Naive thymus-derived CD4-positive, alpha-beta T cell (primary cell): ENCODE measurements around the gene ARL4C. TPM values are rescaled to one million over a fixed set of nuclear protein-coding genes. Genes with fewer than 3 reads are reported as not detected.

Experiments
- ATAC-seq: fragments of 150-1000 bp; cut with Tn5 transposase; 2 replicates; pipeline ENCODE4 v1.10.0; 2021; ENCODE audit warnings: mild to moderate bottlenecking, moderate library complexity
- CTCF ChIA-PET: fragments of 350-600 bp; sonication (Branson Sonifier 250); formaldehyde crosslinking; loops from one replicate; lab custom pipeline; 2021; ENCODE audit warnings: antibody characterized with exemption; lab: Charles Lee
- POLR2A ChIA-PET: fragments of 350-600 bp; sonication (Branson Sonifier 250); formaldehyde crosslinking; loops from one replicate; lab custom pipeline; 2021; ENCODE audit warnings: antibody characterized with exemption, inconsistent platforms; lab: Charles Lee
- DNase-seq, 9 donors: peaks; one replicate each; pipeline versions ENCODE4 v3.0.0 to v3.0.0-alpha.2; 2020 to 2022; ENCODE audit warnings: mixed read lengths in 1 of 9
- H3K27ac ChIP-seq: one replicate; pipeline ENCODE4 v1.7.0; 2013; ENCODE audit warnings: mild to moderate bottlenecking, low read depth, low read length, moderate library complexity
- H3K27me3 ChIP-seq, 2 donors: one replicate each; pipeline ENCODE4 v1.7.0; 2013; ENCODE audit warnings: low read length in 2 of 2, mild to moderate bottlenecking in 2 of 2, moderate library complexity in 2 of 2; ENCODE audit not compliant: control insufficient read depth in 2 of 2, insufficient read depth in 2 of 2
- H3K36me3 ChIP-seq, 3 experiments: 1 replicate in 2 of 3; 2 replicates in 1 of 3; pipeline ENCODE4 v1.7.0; 2013; ENCODE audit warnings: low read length in 3 of 3, mild to moderate bottlenecking in 3 of 3, moderate library complexity in 1 of 3; ENCODE audit not compliant: insufficient read depth in 3 of 3, control insufficient read depth in 2 of 3
- H3K4me1 ChIP-seq, 2 donors: one replicate each; pipeline ENCODE4 v1.7.0; 2013; ENCODE audit warnings: low read length in 2 of 2, mild to moderate bottlenecking in 2 of 2, moderate library complexity in 1 of 2; ENCODE audit not compliant: control insufficient read depth in 2 of 2, insufficient read depth in 2 of 2
- H3K4me3 ChIP-seq: 2 replicates; pipeline ENCODE4 v1.7.0; 2013; ENCODE audit warnings: mild to moderate bottlenecking, low read length
- H3K9me3 ChIP-seq, 3 experiments: 1 replicate in 2 of 3; 2 replicates in 1 of 3; pipeline ENCODE4 v1.7.0; 2013; ENCODE audit warnings: low read length in 3 of 3; ENCODE audit not compliant: control insufficient read depth in 2 of 3
- H3K27ac Mint-ChIP-seq, 9 donors: one replicate each; pipeline ENCODE4 v1.8.0; 2020 to 2022; ENCODE audit warnings: mixed read lengths in 9 of 9, mild to moderate bottlenecking in 8 of 9, moderate library complexity in 5 of 9, inconsistent platforms in 2 of 9
- H3K27me3 Mint-ChIP-seq, 5 donors: one replicate each; pipeline ENCODE4 v1.8.0; 2021 to 2022; ENCODE audit warnings: mixed read lengths in 5 of 5, mild to moderate bottlenecking in 1 of 5
- H3K36me3 Mint-ChIP-seq, 5 donors: one replicate each; pipeline ENCODE4 v1.8.0; 2020 to 2022; ENCODE audit warnings: mixed read lengths in 5 of 5, mild to moderate bottlenecking in 3 of 5, inconsistent platforms in 1 of 5
- H3K4me1 Mint-ChIP-seq, 7 donors: one replicate each; pipeline ENCODE4 v1.8.0; 2020 to 2022; ENCODE audit warnings: mixed read lengths in 7 of 7, mild to moderate bottlenecking in 3 of 7, inconsistent platforms in 1 of 7
- H3K4me3 Mint-ChIP-seq, 10 donors: one replicate each; pipeline ENCODE4 v1.8.0; 2020 to 2022; ENCODE audit warnings: mild to moderate bottlenecking in 10 of 10, mixed read lengths in 10 of 10, moderate library complexity in 6 of 10, inconsistent platforms in 2 of 10
- H3K9me3 Mint-ChIP-seq, 11 donors: one replicate each; pipeline ENCODE4 v1.8.0; 2020 to 2022; ENCODE audit warnings: mixed read lengths in 11 of 11, mild to moderate bottlenecking in 4 of 11, inconsistent platforms in 1 of 11, moderate library complexity in 1 of 11
- intact Hi-C, 2 donors: fragments of 100-400 bp; cut with micrococcal nuclease; formaldehyde crosslinking; loops; one replicate each; pipeline ENCODE4 v1.15.1; 2023
- polyA plus RNA-seq, 2 donors: library from polyadenylated mRNA; unstranded; fragments of 300-500 nt; fragmentation: Illumina TruSeq; gene quantifications; one replicate each; pipeline ENCODE4 v1.2.3, GENCODE V29; 2021
- total RNA-seq, 6 experiments: library from RNA in 5 of 6; stranded (reverse) in 5 of 6; gene quantifications; 1 replicate in 5 of 6; 2 replicates in 1 of 6; pipeline ENCODE4 v1.2.3 and lab custom pipeline; 2021 to 2026

ARL4C gene
- total and polyA plus RNA-seq, 7 experiments from 2014 or later: 90.6 to 329 (median 202) TPM

DNA sequence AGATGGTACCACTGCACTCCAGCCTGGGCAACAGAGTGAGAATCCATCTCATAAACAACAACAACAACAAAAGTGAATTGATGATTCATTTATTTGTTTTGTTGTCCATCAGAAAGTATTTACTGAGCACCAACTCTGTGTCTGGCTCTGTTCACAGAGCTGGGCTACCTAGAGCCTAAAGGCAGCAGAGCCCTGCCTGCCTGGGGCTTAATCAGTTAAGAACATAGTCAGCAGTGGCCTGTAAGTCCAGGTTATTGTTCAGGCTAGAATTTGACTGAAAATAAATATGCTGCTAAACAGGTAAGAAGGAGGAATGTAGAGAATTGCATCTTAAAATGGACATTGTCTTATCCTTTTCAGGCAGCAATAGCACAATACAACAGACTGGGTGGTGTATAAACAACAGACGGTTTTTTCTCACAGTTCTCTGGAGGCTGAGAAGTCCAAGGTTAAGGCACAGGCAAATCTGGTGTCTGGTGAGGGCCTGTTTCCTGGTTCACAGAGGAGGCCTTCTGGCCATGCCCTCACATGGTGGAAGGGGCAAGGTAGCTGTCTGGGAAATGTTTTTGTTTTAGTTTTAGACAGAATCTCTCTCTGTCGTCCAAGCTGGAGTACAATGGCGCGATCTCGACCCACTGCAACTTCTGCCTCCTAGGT is 22.2 kb upstream of the ARL4C start:
- Mint-ChIP-seq H3K36me3 (no peaks in the 10 kb centered on the region), H3K9me3 (peaks cover 0 to 6% (median 0%) of the 10 kb centered on the region in 11 donors), H3K27me3 (no peaks in the 10 kb centered on the region), H3K27ac (peak overlapping the region in 1 of 9 donors; percentile 55), H3K4me1 (no peaks in the 10 kb centered on the region), H3K4me3 (no peak overlapping the region)
- Histone ChIP-seq H3K27me3 (no peaks in the 10 kb centered on the region), H3K9me3 (no peaks in the 10 kb centered on the region), H3K27ac (no peak overlapping the region), H3K36me3 (no peaks in the 10 kb centered on the region), H3K4me1 (no peaks in the 10 kb centered on the region), H3K4me3 (no peak overlapping the region)
- CTCF ChIA-PET: no interaction called here
- POLR2A ChIA-PET: no interaction called here
- ATAC-seq (no peak), DNase-seq (no peak)
- intact Hi-C loops: no loop called here

DNA sequence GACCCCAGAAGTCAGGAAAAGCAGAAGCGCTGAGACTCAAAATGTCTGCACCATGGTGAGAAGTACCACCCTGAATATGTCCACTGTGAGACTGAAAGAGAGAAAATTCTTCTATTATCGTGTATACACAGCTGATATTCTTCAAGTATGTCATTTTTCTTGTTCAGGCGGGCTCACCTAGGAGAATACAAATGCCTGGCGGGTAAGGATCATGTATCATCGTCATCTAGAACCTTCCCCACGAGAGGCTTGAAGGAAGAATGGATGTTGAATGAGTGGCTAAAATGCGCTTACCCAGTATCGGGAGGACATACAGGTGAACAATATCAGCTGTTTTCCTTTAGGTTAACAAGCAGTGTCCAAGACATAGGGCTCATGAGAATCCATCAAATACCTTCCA is 21.1 kb upstream of the ARL4C start:
- Histone ChIP-seq H3K27ac (no peak overlapping the region), H3K9me3 (no peaks in the 10 kb centered on the region), H3K27me3 (no peaks in the 10 kb centered on the region), H3K36me3 (no peaks in the 10 kb centered on the region), H3K4me3 (no peak overlapping the region), H3K4me1 (no peaks in the 10 kb centered on the region)
- Mint-ChIP-seq H3K36me3 (no peaks in the 10 kb centered on the region), H3K9me3 (peaks cover 0 to 6% (median 0%) of the 10 kb centered on the region in 11 donors), H3K27me3 (no peaks in the 10 kb centered on the region), H3K27ac (no peak overlapping the region), H3K4me1 (no peaks in the 10 kb centered on the region), H3K4me3 (no peak overlapping the region)
- ATAC-seq (no peak), DNase-seq (no peak)
- intact Hi-C loops: no loop called here
- ChIA-PET POLR2A (no interaction called here), CTCF (no interaction called here)

DNA sequence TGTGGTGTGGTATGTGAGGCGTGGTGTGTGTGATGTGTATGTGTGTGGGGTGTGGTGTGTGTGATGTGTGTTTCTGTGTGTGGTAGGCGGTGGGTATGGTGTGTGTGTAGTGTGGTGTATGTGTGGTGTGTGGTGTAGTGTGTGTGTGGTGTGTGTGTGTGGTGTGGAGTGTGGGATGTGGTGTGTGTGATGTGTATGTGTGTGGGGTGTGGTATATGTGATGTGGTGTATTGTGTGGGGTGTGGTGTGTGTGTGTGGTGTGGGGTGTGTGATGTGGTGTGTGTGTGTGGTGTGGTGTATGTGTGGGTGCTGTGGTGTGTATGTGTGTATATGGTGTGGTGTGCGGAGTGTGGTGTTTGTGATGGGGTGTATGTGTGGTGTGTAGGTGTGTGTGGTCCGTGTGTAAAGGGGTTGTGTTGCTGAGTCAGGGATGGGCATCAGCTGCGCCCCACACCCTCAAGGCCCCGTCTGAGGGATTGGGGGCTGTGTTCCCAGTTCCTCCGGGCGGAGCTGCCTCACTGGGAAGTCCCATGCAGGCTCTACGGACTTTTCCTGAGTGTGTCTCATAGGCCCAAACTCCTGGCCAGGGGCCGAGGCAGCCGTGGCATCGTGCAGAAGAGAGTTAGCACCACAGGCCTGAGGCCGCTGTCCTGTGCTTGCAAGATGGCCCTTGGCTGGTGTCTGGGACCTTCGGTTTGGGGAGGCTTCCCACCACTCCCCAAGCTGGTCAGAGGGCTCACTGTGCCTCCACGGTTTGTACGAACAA is 18.2 kb upstream of the ARL4C start:
- peak; percentile 27 for ATAC-seq
- CTCF ChIA-PET: no interaction called here
- no peaks in the 10 kb centered on the region for H3K27me3 ChIP-seq
- no peaks in the 10 kb centered on the region for H3K4me1 ChIP-seq
- H3K4me3 ChIP-seq: no peak overlapping the region
- H3K4me1 Mint-ChIP-seq: no peaks in the 10 kb centered on the region
- H3K9me3 Mint-ChIP-seq: peaks cover 0 to 4% (median 0%) of the 10 kb centered on the region in 11 donors
- H3K9me3 ChIP-seq: no peaks in the 10 kb centered on the region
- POLR2A ChIA-PET: no interaction called here
- H3K36me3 ChIP-seq: no peaks in the 10 kb centered on the region
- peaks cover 0 to 10% (median 0%) of the 10 kb centered on the region in 5 donors for H3K27me3 Mint-ChIP-seq
- peaks cover 0 to 4% (median 0%) of the 10 kb centered on the region in 5 donors for H3K36me3 Mint-ChIP-seq
- H3K27ac Mint-ChIP-seq: no peak overlapping the region
- H3K4me3 Mint-ChIP-seq: no peak overlapping the region
- no peak for DNase-seq
- H3K27ac ChIP-seq: no peak overlapping the region
- intact Hi-C loops: no loop called here

DNA sequence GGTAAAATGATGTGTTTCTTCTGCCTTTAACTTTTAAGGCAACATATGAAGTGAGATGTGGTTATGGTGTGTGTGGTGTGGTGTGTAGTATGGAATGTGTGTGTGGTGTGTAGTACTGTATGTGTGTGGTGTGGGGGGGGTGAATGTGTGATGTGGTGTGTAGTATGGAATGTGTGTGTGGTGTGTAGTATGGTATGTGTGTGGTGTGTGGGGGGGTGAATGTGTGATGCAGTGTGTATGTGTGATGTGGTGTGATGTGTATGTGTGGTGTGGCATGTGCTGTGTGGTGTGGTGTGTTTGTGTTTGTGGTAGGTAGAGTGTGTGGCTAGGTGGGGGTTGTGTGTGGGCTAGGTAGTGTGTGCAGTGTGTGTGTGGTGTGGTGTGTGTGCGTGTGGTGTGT is 17.2 kb upstream of the ARL4C start:
- DNase-seq (no peak), ATAC-seq (peak; percentile 31)
- no peaks in the 10 kb centered on the region for H3K4me1 Mint-ChIP-seq
- no peak overlapping the region for H3K4me3 ChIP-seq
- no peaks in the 10 kb centered on the region for H3K27me3 ChIP-seq
- no peaks in the 10 kb centered on the region for H3K36me3 ChIP-seq
- intact Hi-C loops: no loop called here
- peaks cover 0 to 16% (median 0%) of the 10 kb centered on the region in 5 donors for H3K27me3 Mint-ChIP-seq
- H3K4me3 Mint-ChIP-seq: no peak overlapping the region
- peaks cover 0 to 4% (median 0%) of the 10 kb centered on the region in 5 donors for H3K36me3 Mint-ChIP-seq
- H3K9me3 Mint-ChIP-seq: peaks cover 0 to 4% (median 0%) of the 10 kb centered on the region in 11 donors
- H3K9me3 ChIP-seq: no peaks in the 10 kb centered on the region
- H3K27ac ChIP-seq: no peak overlapping the region
- ChIA-PET CTCF (no interaction called here), POLR2A (no interaction called here)
- no peaks in the 10 kb centered on the region for H3K4me1 ChIP-seq
- no peak overlapping the region for H3K27ac Mint-ChIP-seq

DNA sequence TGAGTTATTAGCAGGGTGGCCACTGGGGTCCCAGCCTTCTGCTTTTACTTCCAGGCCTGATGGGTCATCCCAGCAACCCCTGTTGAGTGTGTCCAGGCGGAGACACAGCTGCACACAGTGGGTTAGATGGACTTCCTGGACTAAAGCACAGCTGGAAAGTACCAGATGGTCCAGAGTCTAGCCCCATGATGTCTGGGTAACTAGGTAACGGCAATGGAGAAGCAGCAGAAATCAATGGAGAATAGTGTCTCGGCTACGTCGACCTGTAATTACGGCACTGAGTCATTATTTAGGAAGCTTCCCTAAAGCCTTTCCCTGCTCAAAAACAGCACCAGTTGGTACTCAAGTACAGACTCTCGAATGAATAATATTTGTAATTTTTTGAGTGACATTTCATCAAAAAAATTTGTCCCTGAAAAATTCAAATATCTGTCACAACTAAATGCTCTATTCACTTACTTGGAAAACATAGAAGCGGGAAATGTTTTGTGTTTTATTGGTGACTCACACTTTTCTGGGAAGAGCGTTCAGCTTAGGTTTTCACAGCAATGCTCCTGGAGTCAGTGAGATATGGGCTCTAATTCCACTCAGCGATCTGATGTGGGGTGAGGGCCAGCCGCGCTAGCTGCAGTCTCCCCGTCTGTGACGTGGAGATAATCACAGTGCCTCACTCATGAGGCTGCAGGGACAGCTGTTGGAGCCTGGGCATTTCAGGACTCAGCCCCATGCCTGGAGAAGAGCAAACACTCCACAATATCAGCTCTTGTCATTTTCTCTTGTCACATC is 16.2 kb upstream of the ARL4C start:
- ChIA-PET CTCF (no interaction called here), POLR2A (no interaction called here)
- Histone ChIP-seq H3K27ac (no peak overlapping the region), H3K4me3 (no peak overlapping the region), H3K27me3 (no peaks in the 10 kb centered on the region), H3K36me3 (no peaks in the 10 kb centered on the region), H3K4me1 (no peaks in the 10 kb centered on the region), H3K9me3 (no peaks in the 10 kb centered on the region)
- H3K27me3 Mint-ChIP-seq: peaks cover 0 to 23% (median 0%) of the 10 kb centered on the region in 5 donors
- DNase-seq (no peak), ATAC-seq (no peak)
- H3K27ac Mint-ChIP-seq: no peak overlapping the region
- no peak overlapping the region for H3K4me3 Mint-ChIP-seq
- H3K4me1 Mint-ChIP-seq: no peaks in the 10 kb centered on the region
- H3K36me3 Mint-ChIP-seq: peaks cover 0 to 4% (median 0%) of the 10 kb centered on the region in 5 donors
- peaks cover 0 to 4% (median 0%) of the 10 kb centered on the region in 11 donors for H3K9me3 Mint-ChIP-seq
- intact Hi-C loops: no loop called here

DNA sequence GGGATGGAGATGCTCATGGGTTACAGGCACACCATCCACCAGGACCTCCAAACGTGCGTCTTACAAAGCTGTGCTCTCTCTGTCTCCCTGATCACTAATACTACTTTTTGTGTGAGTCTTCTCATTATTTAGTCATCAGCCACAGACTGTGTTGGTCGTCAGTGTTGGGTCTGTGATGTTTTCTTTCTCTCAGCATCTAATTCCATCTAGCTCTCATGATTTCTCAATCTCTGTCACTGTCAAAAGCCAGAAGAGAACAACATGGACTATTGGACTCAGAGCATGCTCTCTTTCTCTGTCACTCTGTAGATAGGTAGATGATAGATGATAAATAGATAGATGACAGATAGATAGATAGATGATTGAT is 6.0 kb upstream of the ARL4C start:
- ATAC-seq: no peak
- H3K27me3 ChIP-seq: no peaks in the 10 kb centered on the region
- H3K4me3 ChIP-seq: no peak overlapping the region
- no peaks in the 10 kb centered on the region for H3K9me3 Mint-ChIP-seq
- H3K4me1 Mint-ChIP-seq: peaks cover 12 to 29% (median 29%) of the 10 kb centered on the region in 7 donors
- H3K27ac Mint-ChIP-seq: no peak overlapping the region
- no peaks in the 10 kb centered on the region for H3K36me3 ChIP-seq
- no peak for DNase-seq
- H3K9me3 ChIP-seq: no peaks in the 10 kb centered on the region
- no peak overlapping the region for H3K27ac ChIP-seq
- peaks cover 0 to 4% (median 0%) of the 10 kb centered on the region in 5 donors for H3K36me3 Mint-ChIP-seq
- H3K4me3 Mint-ChIP-seq: no peak overlapping the region
- H3K4me1 ChIP-seq: peaks cover 24 to 25% of the 10 kb centered on the region in 2 donors
- ChIA-PET POLR2A (interaction anchor here (0.6 kb wide), 1 partner anchor 488 kb away, joined by 3 read pairs; no protein-coding TSS in a partner anchor), CTCF (interaction anchor here (0.6 to 4.8 kb wide), 5 partner anchors 362 to 527 kb away, joined by 3 to 63 read pairs (median 4); no protein-coding TSS in a partner anchor)
- peaks cover 0 to 51% (median 0%) of the 10 kb centered on the region in 5 donors for H3K27me3 Mint-ChIP-seq
- intact Hi-C loops: loop anchor here in 1 of 2 donors (5.0 kb wide), 1 partner anchor 646 kb away; no protein-coding TSS in a partner anchor
